HG03575 (cell line): Measurements from ENCODE around the gene ACTN1.

Experiments
- ATAC-seq: cut with Tn5 transposase; IDR thresholded peaks from one replicate; pipeline ENCODE4 v1.9.1; 2021; ENCODE audit not compliant: unreplicated experiment, insufficient number of reproducible peaks, low FRiP score; ENCODE audit errors: extremely low read depth

ACTN1 gene

DNA sequence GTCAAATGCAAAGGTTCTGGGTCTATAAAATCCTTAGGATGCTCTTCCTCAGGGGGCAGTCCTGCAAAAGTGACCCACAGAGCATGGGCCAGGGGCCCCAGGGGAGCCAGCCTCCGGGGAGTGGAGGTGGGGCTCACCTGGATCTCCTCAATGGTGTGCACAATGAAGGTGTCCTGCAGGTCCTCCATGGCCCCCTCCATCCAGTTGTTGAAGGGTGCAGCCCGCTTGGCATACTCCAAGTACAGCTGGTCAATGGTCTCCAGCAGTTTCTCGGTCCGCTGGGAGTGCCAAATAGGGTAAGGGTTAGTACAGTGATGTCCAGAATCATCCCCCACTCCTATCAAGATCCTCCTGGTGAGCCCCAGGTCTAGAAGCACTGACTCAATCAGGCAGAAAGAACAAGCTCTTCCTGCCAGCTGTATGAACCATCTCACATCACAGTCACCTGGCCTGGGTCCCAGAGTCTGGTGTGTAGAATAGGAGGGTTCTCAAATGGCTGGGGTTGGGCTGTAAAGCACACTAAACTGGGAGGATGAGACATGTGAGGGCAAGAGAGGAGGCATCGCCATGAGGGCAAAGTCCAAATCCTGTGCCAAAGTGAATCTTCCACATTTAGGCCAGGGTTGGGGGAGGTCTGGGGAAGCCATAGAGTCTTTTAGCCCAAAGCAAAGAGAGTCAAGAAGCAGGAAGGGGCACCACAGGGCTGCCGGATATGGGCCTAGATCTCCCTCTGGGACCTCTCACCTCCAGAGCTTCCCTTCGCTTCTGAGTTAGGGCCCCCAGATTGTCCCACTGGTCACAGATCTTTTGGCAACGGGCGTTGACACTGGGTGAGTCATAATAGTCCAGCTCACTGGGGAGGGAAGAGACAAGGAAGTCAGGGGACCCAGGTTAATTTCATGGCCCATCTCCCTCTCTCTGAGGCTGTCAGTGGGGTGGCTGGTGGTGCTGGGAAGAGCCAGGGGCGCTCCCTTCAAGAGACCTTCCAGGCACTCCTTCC, 94.8 kb downstream of the ACTN1 start:
- ATAC-seq, result no peak

DNA sequence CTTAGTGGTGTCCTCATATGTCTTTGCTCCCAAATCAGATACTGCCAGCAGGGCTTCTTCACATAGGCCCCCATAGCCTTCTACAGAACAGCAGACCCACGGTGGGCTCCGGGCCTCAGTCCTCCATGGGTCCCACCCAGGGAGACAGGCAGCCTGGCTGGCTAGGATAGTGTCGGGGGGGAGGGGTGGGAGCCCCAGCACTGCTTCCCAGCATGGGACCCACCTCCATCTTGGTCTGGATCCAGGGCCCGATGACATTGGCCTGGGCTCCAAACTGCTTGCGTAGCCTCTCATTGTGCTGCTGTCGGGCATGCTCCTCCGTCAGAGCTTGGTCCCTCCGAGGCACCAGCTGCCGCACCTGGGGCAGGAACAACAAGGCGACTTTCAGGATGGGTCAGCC, 96.9 kb downstream of the ACTN1 start:
- ATAC-seq, result no peak

DNA sequence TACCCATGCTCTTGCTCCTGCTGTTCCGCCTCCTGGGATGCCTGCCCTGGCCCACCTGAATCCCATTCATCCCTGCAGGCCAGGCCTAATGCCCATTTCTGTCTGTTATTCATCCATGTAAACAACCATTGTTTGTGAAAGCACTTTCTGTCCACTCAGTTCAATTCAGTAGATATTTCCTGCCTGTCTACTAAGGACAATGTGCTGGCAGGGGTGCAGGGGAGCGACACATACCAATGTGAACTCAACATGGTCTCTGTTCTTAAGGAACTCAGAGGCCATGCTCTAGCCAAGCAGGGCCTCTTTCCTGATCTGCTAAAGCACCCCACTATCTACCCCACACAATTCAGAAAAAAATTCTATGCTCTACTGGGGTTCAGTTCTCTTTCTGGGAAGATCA, 97.7 kb downstream of the ACTN1 start:
- ATAC-seq, result no peak

DNA sequence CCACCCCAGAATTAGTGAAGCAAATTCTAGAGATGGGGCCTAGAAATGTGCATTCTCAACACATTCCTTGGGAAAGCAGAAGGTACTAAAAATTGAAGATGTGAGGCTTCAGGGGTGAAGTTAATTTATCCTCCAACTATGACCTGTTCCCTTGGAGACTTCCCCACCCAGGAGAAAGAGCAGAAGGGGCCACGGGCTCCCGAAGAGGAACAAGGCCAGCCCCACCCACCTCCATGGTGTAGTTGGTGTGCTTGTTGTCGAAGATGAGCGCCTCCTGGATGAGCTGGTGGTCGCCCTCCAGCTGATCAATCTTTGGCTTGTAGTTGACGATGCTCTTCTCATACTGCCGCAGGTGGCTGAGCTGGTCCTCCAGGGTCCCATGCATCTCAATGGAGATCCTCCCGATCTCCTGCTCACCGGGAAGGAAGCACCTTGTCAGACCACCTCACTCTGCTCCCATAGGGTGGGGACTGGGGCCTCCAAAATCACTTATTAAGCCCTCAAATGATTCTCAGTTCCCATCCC, 98.5 kb downstream of the ACTN1 start:
- no peak for ATAC-seq

DNA sequence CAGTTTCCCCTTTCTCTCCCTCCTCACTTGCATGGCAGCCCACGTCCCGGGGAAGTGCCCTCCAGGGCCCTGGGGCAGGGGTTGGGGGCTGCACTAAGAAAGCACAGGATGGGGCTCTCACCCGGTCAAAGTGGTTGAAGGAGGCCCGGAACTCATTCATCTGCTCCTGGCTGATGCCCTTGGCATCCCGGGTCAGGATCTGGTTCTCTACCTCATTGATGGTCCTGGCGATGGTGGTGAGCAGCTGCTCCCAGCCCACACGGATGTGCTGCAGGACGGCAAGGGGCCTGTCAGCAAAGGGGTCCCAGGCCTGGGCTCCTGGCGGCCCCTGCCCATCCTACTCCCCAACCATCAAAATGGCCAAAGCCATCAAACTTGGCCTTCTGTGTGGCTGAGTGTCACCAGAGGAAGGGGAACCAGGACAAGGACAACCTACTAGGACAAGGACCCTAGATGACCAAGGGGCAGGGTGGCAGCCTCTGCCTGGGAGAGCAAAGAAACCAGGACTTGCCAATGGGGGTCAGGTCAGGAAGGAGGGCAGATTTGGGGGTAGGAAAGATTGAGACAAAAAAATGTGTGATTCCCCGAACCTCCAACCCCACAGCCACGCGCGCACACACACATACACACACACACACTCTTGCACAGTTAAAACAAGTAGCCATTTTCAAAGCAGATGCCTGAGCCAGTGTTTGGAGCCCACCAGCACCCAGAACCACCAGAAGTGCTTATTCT, 99.1 kb downstream of the ACTN1 start:
- no peak for ATAC-seq

DNA sequence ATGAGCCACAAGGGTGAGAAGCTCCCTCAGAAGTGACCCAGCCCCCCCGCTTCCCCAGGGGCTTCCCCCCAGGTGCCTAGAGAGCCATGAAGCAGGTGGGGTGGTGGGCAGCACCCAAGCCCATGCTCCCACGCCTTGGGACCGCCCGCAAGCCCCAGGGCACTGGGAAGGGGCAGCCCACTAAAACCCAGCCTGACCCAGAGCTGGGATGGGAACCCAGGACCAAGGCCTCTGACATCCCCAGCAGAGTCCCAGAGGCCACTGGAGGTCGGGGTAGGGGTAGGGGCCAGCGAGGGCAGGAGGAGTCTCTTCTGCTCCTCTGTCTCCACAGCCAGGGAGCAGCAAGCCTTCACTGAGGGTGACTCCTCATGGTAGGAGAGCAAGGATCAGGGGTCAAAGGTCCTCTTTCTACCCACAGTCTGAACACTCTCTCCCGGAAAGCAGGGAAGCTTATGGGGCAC, 99.8 kb downstream of the ACTN1 start:
- ATAC-seq, result no peak

DNA sequence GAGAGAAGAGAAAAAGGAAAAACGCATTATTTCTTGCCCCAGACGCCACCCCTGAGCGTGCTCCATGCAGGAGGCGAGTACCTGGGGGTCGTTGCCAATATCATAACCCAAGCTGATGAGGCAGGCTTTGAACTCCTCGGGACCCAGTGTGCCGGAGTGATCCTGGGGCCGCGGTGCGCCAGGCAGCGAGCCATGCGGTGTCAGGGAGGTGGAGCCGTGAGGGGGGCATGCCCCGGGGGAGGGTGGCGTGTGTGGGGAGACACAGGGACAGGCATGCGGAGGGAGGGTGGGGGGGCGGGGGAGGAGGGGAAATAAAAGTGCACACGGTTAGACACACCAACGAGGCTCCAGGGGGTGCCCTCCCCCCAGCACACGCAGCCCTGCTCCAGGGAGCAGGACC, 100.2 kb downstream of the ACTN1 start:
- no peak for ATAC-seq

DNA sequence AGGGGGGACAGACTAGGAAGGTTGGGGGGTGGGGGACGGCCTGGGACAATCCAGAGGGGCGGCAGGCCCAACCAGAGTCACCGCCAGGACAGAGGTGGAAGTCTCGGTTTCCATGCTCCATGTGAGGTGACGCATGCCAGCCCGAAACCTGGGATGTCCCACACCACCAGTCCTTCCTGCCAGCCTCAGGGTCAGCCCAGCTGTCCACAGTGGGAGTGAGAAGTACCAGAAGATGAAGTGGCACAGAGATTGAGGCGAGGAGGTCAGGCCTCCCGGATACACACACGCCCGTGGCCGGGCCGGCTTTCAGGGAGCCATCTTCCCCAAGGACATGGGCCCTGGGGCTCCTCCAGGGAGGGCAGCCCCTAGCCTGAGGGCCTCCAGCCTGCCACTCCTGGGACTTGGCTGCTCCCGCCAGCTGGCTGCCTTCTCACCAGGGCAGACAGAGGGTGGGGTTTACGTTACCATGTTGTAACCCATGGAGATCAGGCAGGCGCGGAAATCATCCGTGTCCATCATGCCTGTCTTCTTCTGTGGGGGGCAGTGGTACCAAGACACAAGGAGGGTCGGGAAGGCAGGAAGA, 101.0 kb downstream of the ACTN1 start:
- ATAC-seq, result no peak

DNA sequence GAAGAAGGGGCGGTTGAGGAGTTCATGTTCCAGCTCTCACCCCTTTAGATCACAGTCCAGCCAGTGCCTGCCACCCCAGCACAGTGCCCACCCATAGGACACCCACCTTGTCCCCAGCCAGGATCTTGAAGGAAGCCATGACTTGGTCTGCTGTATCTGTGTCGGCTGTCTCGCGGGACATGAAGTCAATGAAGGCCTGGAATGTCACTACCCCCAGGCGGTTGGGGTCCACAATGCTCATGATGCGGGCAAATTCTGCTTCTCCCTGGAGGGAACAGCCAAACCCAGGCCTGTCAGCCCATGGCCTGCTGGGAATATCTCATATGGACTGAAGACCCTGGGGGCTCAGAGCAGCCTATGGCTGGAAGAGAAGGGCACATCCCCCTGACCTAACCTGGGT, 102.1 kb downstream of the ACTN1 start:
- ATAC-seq, result no peak

DNA sequence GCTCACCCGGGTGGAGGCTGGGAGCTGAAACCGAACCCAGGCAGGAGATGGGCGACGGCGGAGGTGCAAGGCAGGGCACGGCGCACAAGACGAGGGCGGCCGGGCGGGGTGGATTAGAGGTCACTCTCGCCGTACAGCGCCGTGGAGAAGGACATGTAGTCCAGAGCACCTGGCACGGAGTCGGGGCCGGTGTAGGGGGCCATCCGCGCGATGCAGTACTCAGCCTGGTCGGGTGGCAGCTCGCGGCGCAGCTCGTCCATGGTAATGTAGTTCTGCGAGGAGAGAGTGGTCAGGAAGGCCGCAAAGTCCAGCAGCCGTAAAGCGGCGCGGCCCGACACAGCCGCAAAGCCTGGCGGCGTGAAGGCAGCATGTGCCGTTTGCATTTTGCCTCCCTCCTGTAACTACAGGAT, 104.4 kb downstream of the ACTN1 start:
- ATAC-seq, result no peak

DNA sequence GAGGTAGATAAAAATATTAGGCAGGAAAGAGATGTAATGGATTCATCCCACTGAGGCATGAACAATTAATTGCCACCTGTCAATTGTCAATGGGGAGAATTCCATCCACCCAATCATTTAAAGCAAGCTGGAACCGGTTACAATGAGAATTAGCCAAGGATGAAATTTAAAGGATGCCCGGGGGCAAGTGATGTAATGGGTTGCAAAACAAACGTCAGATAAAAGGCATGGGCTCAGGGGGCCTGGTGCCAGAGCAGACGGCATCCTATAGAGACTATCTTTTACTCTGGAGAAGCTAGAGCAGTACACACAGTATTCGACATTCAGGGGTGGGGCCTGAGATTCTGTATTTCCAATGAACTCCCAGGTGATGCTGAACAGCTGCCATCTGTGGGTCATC, 105.7 kb downstream of the ACTN1 start:
- ATAC-seq, result no peak

DNA sequence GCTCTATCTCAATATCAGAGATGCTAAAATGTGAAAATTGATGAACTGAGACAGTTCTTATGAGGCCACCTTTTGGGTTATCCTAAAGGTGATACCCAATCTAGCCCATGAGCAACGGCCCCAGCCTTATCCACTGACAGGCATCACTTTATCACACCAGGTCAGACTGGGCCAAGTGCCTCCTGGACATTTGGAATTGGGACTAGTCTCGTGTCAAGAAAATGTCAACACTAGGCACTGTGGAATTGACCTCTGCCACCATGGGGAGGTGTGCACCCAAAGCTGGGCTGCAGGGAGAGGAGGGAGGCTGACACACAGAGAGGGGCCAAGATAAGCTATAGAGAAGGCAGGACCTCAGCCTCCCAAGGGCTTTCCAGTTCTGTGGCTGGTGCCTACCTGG, 107.7 kb downstream of the ACTN1 start:
- ATAC-seq, result no peak

DNA sequence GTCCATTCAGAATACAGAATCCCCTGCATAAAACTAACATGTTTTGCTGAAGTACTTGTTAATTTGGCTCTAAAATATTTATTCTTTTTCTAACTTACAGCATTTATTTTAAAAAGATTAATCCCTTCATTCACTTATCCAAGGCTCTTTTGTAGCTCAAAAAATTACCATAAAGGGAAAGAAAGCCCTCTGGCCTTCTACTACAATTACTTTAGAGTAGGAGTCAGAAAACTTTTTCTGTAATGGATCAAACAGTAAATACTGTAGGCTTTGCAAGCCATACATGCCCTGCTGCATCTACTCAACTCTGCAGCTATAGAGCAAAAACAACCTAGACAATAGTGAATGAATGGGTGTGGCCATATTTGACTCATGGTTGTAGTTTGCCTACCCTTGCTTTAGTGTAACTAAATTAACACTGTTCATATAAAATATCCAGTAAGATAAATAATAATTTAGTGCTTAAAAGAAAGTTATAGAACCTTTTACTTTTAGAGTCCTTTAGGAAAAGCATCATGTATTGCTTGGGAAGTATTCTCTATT, 112.0 kb downstream of the ACTN1 start:
- no peak for ATAC-seq

DNA sequence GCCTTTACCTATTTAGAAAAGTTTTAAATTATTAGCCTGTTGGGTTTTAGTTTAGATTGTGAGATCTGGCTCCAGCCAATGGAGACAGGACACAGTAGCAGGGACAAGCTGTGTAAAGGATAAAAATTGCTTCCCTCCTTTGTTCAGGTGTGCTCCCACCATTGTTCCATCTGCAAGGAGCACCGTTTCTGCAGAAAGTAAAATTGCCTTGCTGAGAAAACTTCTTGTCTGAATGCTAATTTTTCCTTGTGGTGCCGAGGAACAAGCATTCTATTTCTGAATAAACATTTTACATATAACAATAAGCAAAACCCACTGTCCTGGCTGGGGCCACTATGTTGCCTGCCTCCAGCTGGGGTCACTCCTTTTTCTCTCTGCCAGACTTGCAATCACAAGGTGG, 113.6 kb downstream of the ACTN1 start:
- no peak for ATAC-seq

DNA sequence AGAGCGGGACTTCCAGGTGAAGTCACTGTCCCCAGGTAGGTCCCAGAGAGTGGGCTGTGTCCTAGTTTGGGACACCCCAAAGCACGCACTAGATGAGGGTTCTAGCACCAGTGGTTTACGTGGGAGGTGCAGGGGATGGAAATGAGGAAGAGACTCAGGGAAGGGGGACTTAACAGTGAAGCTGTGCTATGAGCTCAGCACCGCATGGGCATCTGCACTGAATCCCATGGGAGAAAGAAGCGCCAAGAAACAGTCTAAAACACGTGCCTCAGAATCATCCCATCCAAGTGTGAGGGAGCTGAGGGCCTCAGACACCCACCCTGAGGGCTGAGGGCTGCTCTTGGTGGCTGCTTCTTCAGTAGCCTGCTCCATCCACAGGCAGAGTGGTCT, 114.7 kb downstream of the ACTN1 start:
- ATAC-seq, result no peak

DNA sequence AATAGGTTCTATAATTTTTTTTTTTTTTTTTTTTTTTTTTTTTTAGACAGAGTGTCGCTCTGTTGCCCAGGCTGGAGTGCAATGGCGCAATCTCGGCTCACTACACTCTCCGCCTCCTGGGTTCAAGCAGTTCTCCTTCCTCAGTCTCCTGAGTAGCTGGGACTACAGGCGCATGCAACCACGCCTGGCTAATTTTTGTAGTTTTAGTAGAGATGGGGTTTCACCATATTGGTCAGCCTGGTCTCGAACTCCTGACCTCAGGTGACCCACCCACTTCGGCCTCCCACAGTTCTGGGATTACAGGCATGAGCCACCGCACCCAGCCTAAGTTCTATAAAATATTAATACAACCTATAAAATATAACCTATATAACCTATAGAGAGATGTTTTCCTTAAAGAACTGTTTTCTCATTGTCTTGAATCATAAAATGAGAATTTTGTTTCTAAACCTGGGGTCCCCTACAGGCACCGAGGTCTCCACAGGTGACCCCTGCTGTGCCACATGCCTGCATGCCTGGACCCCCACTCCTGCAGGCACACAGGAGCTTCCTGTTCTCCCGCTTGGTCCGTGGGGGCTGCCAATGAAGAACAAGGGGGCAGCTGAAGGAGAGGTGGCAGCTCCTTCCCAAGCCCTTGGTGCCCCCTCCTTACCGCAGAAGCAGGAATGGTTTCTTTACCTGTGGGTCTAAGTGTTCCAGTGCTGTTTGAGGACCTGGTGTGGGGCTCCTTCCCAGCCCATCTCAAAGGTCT, 115.3 kb downstream of the ACTN1 start:
- no peak for ATAC-seq

DNA sequence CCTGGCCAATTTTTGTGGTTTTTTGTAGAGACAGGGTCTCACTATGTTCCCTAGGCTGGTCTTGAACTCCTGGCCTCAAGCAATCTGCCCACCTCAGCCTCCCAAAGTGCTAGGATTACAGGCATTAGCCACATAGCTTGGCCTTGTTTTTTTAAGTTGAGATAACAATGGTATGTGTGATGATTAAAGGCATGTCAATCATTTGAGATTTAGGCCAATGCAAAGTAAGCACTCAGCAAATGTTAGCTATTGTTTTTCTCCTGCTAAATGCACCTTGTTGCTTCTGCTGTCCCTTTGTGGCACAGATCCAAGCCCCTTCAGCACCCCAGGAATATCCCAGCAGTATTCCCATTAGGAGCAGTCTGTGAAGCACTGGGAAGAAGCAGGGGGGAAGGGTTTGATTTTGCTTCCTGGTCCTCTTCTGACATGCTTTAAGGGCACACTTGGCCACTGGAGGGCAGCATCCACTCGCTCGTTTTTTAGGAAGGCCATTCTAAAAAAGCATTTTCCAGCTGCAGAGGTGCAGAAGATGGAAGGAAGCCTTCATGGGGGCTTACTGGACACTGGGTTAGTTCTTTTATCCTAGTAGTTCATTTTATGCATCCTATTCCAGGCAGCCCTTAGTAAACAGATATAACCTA, 116.0 kb downstream of the ACTN1 start:
- ATAC-seq, result no peak

DNA sequence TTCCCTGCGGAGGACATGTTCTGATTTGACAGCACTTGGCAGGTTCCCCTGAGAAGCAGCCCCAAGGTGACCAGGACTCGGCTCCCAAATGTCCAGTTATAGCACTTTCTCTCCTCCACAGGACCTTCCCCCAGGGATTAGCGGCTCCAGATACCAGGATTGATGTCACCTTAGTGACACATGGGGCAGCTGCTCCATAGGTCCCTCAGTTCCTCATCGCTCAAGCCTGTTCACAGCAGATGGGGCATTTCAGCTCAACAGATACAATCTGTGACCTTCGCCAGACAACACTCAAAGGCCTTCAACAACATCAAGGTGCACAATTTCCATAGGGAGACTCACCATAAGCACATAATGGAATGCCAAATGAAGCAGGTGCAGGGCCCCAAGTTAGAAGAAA, 118.3 kb downstream of the ACTN1 start:
- no peak for ATAC-seq
